Stimulated activated naive CD4-positive, alpha-beta T cell treated with Interleukin-2 at 50 U/mL for 16 hours (primary cell): ENCODE data around the gene COL25A1.
"Not testable (repeated sequence)": the region's sequence is repeated elsewhere in the genome, so short reads cannot be mapped to it uniquely, and the experiment has no call there.

Experiments used
- DNase-seq: peaks from one replicate; lab custom pipeline; 2025; lab: John Stamatoyannopoulos, UW

COL25A1 gene

GRCh38 chr4:109049926-109050325, 252.5 kb downstream of the COL25A1 start:
- DNase-seq, result no peak

GRCh38 chr4:109046471-109047201, 255.8 kb downstream of the COL25A1 start:
- DNase-seq, result no peak

- no peak for DNase-seq
Measured at GRCh38 chr4:109044431-109044830, 258.0 kb downstream of the COL25A1 start.

GRCh38 chr4:109043286-109043685, 259.2 kb downstream of the COL25A1 start:
- no peak for DNase-seq

GRCh38 chr4:109041463-109042360, 260.7 kb downstream of the COL25A1 start:
- no peak for DNase-seq

- no peak for DNase-seq
Measured at GRCh38 chr4:109040441-109040840, 262.0 kb downstream of the COL25A1 start.

- no peak for DNase-seq
Measured at GRCh38 chr4:109037026-109037425, 265.4 kb downstream of the COL25A1 start.

GRCh38 chr4:109033993-109034392, 268.5 kb downstream of the COL25A1 start:
- DNase-seq, result no peak

GRCh38 chr4:109032671-109033070, 269.8 kb downstream of the COL25A1 start:
- DNase-seq, result no peak

- DNase-seq, result no peak
Measured at GRCh38 chr4:109029987-109030386, 272.5 kb downstream of the COL25A1 start.

GRCh38 chr4:109027016-109027500, 275.4 kb downstream of the COL25A1 start:
- DNase-seq, result no peak

- DNase-seq, result no peak
Measured at GRCh38 chr4:109026588-109026987, 275.9 kb downstream of the COL25A1 start.

- no peak for DNase-seq
Measured at GRCh38 chr4:109025471-109026076, 276.9 kb downstream of the COL25A1 start.

- DNase-seq, result no peak
Measured at GRCh38 chr4:109022961-109023360, 279.5 kb downstream of the COL25A1 start.

- not testable (repeated sequence) for DNase-seq
Measured at GRCh38 chr4:109021630-109022029, 280.8 kb downstream of the COL25A1 start.

- DNase-seq, result no peak
Measured at GRCh38 chr4:109020861-109021260, 281.6 kb downstream of the COL25A1 start.

GRCh38 chr4:109016200-109016599, 286.3 kb downstream of the COL25A1 start:
- no peak for DNase-seq

- DNase-seq, result no peak
Measured at GRCh38 chr4:109015413-109015810, 287.0 kb downstream of the COL25A1 start.

GRCh38 chr4:109014593-109015412, 287.7 kb downstream of the COL25A1 start:
- no peak for DNase-seq

- no peak for DNase-seq
Measured at GRCh38 chr4:109012286-109012880, 290.1 kb downstream of the COL25A1 start.
